ENCODE measurements around the gene ANKRD39. TPM values are rescaled to one million over a fixed set of nuclear protein-coding genes. Genes with fewer than 3 reads are reported as not detected.
A peak's percentile ranks its signal among the peaks of the same experiment; 100 is the strongest.

Gene ANKRD39
- total and polyA plus RNA-seq, 2 experiments from 2014 or later, result 17.5 to 32.0 TPM

DNA sequence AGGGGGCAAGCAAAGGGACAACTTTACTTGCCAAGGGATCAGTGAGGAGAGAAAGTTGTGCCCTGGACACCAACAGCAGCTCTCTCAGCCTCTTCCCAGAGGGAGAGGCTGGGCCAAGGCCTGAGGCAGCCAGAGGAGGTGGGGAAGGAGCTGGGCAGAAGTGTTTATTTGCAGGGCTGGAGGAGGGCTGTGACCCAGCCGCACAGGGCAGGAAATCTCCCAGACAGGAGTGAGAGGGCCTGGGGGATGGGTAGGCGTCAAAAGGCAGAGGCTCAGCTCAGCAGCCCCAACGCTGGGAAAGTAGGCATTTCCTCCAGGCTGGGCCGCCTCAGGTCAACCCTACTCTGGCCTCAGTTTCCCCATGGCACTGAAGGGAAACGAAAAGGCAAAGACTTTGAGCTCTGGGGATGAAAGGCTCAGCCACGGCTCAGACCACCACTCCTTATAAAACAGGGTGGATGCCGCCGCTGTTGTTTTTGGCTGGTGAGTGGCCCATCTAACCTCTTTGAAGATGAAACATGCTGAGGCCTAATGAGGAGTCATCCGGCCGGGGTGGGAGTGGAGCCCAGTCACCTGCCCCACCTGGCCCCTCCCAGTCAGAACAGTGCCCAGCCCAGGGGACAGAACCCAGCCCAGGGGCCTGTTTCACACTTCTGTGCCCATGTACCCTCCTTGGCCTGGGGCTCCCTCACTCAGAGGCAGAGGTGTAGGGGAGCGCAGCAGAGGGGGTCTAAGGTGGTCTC lies 33.9 kb upstream of the ANKRD39 start:
- Histone ChIP-seq H3K27me3 (ENCODE audit: insufficient read depth) (no peaks in the 10 kb centered on the region), H3K4me2 (no peak overlapping the region), H3K4me3 (no peak overlapping the region), H3K9me2 (ENCODE audit: insufficient read depth) (no peaks in the 10 kb centered on the region), H3K36me3 (ENCODE audit: insufficient read depth) (no peaks in the 10 kb centered on the region), H3K27ac (ENCODE audit: low read depth) (no peak overlapping the region), H3K4me1 (ENCODE audit: insufficient read depth) (peaks cover 10% of the 10 kb centered on the region), H3K79me2 (replicated peaks; ENCODE audit: insufficient read depth) (no peaks in the 10 kb centered on the region), H3F3A (replicated peaks; ENCODE audit: low read depth) (no peaks in the 10 kb centered on the region), H4K20me1 (replicated peaks; ENCODE audit: insufficient read depth) (no peaks in the 10 kb centered on the region), H2AFZ (no peak overlapping the region)
- peak; percentile 12; the same call in 2 of the 3 replicates for ATAC-seq
- Mint-ChIP-seq H3K36me3 (ENCODE audit: low read depth) (no peaks in the 10 kb centered on the region), H3K4me1 (peaks cover 38% of the 10 kb centered on the region), H3K27ac (peak overlapping the region; percentile 55; the same call in 1 of the 2 replicates), H3K4me3 (no peak overlapping the region; the same call in 2 of the 3 replicates), H3K9me3 (no peaks in the 10 kb centered on the region), H3K27me3 (ENCODE audit: insufficient read depth, low read depth, poor library complexity) (peaks cover 16% of the 10 kb centered on the region)
- TF ChIP-seq, protein P1, sequence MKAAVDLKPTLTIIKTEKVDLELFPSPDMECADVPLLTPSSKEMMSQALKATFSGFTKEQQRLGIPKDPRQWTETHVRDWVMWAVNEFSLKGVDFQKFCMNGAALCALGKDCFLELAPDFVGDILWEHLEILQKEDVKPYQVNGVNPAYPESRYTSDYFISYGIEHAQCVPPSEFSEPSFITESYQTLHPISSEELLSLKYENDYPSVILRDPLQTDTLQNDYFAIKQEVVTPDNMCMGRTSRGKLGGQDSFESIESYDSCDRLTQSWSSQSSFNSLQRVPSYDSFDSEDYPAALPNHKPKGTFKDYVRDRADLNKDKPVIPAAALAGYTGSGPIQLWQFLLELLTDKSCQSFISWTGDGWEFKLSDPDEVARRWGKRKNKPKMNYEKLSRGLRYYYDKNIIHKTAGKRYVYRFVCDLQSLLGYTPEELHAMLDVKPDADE (IDR thresholded peaks at IDR 0.05), result no peak
- no peak for TF ChIP-seq EZH2 (IDR thresholded peaks at IDR 0.05; ENCODE audit: low read depth, unreplicated experiment)
- TF ChIP-seq, protein P2, sequence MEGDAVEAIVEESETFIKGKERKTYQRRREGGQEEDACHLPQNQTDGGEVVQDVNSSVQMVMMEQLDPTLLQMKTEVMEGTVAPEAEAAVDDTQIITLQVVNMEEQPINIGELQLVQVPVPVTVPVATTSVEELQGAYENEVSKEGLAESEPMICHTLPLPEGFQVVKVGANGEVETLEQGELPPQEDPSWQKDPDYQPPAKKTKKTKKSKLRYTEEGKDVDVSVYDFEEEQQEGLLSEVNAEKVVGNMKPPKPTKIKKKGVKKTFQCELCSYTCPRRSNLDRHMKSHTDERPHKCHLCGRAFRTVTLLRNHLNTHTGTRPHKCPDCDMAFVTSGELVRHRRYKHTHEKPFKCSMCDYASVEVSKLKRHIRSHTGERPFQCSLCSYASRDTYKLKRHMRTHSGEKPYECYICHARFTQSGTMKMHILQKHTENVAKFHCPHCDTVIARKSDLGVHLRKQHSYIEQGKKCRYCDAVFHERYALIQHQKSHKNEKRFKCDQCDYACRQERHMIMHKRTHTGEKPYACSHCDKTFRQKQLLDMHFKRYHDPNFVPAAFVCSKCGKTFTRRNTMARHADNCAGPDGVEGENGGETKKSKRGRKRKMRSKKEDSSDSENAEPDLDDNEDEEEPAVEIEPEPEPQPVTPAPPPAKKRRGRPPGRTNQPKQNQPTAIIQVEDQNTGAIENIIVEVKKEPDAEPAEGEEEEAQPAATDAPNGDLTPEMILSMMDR (conservative IDR thresholded peaks at IDR 0.05; ENCODE audit: low read depth in 2 of 2), result no peak
- no peak for TF ChIP-seq JUNB (IDR thresholded peaks at IDR 0.05; ENCODE audit: unreplicated experiment)
- DNase-seq (ENCODE audit: low spot score), result no peak

DNA sequence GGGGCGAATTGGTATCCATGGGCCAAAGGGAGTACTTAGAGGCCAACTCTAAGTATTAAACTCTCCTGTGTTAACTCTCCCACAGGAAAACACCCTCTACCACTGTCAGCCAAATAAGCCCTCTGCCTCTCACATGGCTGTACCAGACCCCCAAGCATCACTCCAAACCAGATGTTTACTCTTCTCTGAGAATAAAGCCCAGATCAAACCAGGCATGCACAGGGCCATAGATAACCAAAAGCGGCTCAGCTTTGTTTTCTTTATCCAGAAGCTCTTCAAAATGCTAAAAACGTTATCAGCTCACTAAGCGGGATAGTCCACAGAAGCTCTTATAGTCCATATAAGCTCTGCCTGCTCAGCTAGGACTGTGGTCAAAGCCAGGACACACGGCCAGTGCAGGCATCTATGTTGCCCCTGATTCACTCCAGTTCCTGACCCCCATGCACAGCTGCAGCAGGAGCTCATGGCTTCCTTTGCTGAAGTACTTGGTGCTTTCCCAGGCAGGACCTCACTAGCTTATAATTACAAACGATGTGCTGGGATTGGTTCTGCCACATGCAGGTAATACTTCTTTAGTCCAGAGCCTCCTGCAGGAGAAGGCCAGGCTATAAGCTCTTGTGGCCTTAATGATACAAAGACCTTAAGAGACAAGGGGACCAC lies 33.0 kb upstream of the ANKRD39 start:
- H3K9me2 ChIP-seq (ENCODE audit: insufficient read depth), result no peaks in the 10 kb centered on the region
- H2AFZ ChIP-seq, result peak overlapping the region; percentile 43; the same call in 1 of the 2 replicates
- H3K27ac ChIP-seq (ENCODE audit: low read depth), result no peak overlapping the region
- H3K79me2 ChIP-seq (replicated peaks; ENCODE audit: insufficient read depth), result no peaks in the 10 kb centered on the region
- H4K20me1 ChIP-seq (replicated peaks; ENCODE audit: insufficient read depth), result no peaks in the 10 kb centered on the region
- ATAC-seq, result no peak
- no peak overlapping the region for H3K4me3 ChIP-seq
- no peaks in the 10 kb centered on the region for H3K36me3 ChIP-seq (ENCODE audit: insufficient read depth)
- Mint-ChIP-seq H3K27me3 (ENCODE audit: insufficient read depth, low read depth, poor library complexity) (peaks cover 17% of the 10 kb centered on the region), H3K27ac (no peak overlapping the region), H3K4me1 (peaks cover 37% of the 10 kb centered on the region), H3K4me3 (no peak overlapping the region; the same call in 2 of the 3 replicates), H3K36me3 (ENCODE audit: low read depth) (no peaks in the 10 kb centered on the region), H3K9me3 (no peaks in the 10 kb centered on the region)
- H3K4me2 ChIP-seq, result no peak overlapping the region
- no peaks in the 10 kb centered on the region for H3K27me3 ChIP-seq (ENCODE audit: insufficient read depth)
- DNase-seq (ENCODE audit: low spot score), result no peak
- peaks cover 10% of the 10 kb centered on the region for H3K4me1 ChIP-seq (ENCODE audit: insufficient read depth)
- TF ChIP-seq, protein P3, sequence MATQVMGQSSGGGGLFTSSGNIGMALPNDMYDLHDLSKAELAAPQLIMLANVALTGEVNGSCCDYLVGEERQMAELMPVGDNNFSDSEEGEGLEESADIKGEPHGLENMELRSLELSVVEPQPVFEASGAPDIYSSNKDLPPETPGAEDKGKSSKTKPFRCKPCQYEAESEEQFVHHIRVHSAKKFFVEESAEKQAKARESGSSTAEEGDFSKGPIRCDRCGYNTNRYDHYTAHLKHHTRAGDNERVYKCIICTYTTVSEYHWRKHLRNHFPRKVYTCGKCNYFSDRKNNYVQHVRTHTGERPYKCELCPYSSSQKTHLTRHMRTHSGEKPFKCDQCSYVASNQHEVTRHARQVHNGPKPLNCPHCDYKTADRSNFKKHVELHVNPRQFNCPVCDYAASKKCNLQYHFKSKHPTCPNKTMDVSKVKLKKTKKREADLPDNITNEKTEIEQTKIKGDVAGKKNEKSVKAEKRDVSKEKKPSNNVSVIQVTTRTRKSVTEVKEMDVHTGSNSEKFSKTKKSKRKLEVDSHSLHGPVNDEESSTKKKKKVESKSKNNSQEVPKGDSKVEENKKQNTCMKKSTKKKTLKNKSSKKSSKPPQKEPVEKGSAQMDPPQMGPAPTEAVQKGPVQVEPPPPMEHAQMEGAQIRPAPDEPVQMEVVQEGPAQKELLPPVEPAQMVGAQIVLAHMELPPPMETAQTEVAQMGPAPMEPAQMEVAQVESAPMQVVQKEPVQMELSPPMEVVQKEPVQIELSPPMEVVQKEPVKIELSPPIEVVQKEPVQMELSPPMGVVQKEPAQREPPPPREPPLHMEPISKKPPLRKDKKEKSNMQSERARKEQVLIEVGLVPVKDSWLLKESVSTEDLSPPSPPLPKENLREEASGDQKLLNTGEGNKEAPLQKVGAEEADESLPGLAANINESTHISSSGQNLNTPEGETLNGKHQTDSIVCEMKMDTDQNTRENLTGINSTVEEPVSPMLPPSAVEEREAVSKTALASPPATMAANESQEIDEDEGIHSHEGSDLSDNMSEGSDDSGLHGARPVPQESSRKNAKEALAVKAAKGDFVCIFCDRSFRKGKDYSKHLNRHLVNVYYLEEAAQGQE (IDR thresholded peaks at IDR 0.05; ENCODE audit: unreplicated experiment), result no peak
- TF ChIP-seq ZNF114 (CRISPR knock-in tag; IDR thresholded peaks at IDR 0.05) (no peak), POLR2AphosphoS5 (IDR thresholded peaks at IDR 0.05; ENCODE audit: low read depth) (no peak), EZH2phosphoT487 (IDR thresholded peaks at IDR 0.05; ENCODE audit: unreplicated experiment) (no peak), CREB1 (CRISPR knock-in tag; IDR thresholded peaks at IDR 0.05; ENCODE audit: low read depth) (no peak), STAT1 (IDR thresholded peaks at IDR 0.05; ENCODE audit: unreplicated experiment) (no peak)
- TF ChIP-seq, protein P2 (conservative IDR thresholded peaks at IDR 0.05; ENCODE audit: low read depth in 2 of 2), result no peak
- TF ChIP-seq, protein P1 (IDR thresholded peaks at IDR 0.05), result no peak
- no peaks in the 10 kb centered on the region for H3F3A ChIP-seq (replicated peaks; ENCODE audit: low read depth)

Data from GM23338 (cell line).